H54 (cell line): ENCODE measurements around the gene CBX6.

Experiments
- DNase-seq: peaks from one replicate; pipeline ENCODE4 v3.0.0; 2011; ENCODE audit warnings: low spot score, mixed read lengths; ENCODE audit not compliant: insufficient read length
- FAIRE-seq: peaks from 3 replicates; lab custom pipeline; 2011; peaks lifted over from hg19 to GRCh38; lab: Jason Lieb, UNC
- POLR2A ChIP-seq: IDR thresholded peaks from 2 replicates; pipeline ENCODE4 v1.6.1; 2011; ENCODE audit warnings: low read depth, mild to moderate bottlenecking, low read length

The CBX6 gene

DNA sequence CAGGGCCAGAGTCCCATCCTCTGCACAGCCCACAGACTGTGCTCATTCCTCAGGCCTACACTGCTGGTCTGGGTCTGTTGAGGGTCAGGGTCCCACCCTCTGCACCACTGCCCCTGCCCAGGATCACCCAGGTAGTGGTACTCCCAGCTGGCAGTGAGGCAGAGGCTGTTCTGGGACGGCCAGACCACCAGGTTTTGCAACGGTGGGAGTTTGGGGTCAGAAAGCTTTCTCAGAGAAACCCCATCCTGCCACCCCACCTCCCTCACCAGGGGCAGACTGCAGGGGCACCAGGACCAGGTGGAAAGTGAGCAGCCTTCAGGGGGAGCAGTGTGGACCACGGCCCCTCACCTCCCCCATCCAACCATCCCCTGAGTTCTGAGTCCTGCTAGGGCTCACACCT is 39.0 kb downstream of the CBX6 start:
- TF ChIP-seq POLR2A, result no peak
- FAIRE-seq, result no peak
- DNase-seq, result no peak

DNA sequence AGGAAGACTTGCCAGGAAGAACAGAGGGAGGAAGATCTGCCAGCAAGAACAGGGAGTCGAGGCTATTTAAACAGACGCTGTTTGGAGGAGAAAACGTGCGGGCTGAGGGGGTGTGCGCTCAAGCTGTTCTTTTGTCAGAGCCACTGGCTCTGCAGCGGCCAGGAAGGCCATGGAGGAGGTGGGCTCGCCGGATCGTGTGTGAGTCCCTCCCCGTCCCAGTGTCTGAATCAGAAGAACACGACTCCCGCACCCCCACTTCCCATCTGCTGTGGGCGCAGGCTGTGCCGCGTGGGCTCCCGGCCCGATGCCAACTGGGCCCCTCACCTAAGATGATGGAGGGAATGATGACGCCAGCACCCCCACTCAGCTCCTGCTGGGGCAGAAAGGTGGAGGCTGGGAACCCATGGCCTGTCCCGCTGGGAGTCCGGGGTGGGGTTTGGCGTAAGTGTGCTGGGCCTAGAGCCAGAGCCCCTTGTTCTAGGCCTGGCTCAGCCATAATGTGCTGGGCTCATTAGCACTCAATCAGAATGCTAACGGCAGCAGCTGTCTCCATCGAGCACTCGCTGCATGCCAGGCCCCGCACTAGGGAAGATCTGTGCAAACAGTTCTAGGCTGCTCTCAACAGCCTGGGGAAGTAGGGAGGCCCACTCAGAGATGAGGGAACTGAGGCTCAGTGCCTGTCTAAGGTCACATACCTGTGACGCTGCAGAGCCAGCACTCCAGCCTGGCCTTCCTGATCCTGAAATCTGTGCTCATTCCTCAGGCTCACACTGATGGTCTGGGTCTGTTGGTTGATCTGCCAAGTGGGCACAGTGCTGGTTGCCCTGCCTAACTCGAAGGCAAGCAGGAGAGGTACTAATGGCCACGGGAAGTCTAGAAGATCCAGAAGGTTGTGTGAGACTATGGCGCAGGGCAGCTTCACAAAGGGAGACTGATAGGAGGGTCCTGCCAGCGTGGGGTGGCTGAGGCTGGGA is 39.7 kb downstream of the CBX6 start:
- no peak for FAIRE-seq
- DNase-seq, result no peak
- TF ChIP-seq POLR2A, result no peak

DNA sequence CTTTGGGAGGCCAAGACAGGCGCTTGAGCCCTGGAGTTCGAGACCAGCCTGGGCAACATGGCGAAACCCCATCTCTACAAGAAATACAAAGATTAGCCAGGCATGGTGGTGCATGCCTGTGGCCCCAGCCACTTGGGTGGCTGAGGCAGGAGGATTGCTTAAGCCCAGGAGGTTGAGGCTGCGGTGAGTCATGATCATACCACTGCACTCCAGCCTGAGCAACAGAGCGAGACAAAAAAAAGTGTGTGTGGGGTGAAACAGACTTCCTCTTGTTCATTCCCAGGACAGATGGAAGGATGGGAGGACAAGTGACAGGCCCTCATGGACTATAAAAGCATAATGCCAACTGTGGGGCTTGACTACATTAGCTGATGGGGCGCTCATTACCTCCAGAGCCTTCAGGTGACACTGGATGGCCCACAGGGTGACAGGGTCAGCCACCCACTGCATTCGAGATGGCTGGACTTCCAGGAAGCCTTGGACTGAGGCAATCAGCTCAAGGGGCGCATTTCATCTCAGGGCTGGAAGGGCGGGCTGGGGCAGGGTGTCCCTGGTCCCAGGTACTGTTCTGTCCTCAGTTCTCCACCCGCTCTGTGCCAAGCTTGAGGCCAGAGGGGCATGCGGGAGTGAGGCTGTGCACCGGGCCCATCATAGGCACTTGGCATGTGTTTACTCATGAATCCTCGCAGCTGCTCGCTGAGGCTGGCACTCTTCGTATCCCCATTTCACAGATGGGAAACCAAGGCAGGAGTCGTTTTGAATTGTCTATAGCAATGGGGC is 40.7 kb downstream of the CBX6 start:
- FAIRE-seq, result no peak
- DNase-seq, result no peak

DNA sequence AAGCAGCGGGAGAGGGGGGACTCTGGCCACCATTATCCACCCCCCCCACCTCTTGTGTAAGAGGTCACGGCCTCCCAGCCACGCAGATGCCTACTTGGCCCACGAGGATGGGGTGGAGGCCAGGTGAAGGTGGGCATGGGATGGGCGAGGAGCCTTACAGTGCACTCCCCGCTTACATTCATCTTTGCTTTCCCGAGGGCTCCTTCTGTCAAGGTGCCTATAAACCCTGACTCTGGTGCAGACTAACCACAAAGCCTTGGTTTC is 41.2 kb downstream of the CBX6 start:
- DNase-seq (no peak), FAIRE-seq (no peak)
- no peak for TF ChIP-seq POLR2A

More for the DNA sequence above, 40.7 kb downstream of the CBX6 start:
- TF ChIP-seq POLR2A, result no peak

DNA sequence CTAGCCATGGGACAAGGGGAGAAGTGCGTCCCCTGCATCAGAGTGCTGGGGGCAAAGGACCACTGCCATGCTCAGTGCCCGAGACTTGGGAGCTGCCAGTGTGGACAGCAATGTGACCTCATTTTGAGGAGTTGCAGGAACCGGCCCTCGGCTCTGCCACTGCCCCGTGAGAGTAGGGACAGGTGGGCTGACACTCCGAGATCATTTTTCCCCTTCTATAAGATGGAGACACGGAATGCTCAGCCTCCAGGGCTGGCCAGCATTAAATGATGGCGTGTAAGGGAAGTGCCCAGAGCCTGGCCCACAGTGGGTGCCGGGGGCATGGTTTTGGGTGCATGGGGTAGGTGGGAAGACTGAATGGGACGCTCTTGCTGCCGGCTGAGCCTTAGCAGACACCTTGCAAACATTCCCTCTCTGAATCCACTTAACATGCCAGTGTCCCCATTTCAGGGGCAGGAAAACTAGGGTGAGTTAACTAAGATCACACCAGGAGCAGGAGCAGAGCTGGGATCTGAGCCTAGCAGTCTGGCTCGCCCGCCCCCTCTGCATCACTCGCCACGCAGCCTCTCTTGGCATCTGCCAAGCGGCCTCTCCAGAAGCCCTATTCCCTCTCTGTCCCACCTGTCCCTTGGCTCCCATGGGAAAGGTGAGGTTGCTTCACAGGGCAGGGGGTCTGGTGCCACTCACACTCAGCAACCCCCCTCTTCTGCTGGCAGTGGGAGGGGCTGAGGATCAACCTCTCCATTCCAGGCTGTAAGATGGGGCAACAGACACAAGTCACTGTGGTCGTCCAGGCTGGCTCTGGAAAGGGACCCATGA is 41.8 kb downstream of the CBX6 start:
- FAIRE-seq (no peak), DNase-seq (no peak)
- TF ChIP-seq POLR2A, result no peak

DNA sequence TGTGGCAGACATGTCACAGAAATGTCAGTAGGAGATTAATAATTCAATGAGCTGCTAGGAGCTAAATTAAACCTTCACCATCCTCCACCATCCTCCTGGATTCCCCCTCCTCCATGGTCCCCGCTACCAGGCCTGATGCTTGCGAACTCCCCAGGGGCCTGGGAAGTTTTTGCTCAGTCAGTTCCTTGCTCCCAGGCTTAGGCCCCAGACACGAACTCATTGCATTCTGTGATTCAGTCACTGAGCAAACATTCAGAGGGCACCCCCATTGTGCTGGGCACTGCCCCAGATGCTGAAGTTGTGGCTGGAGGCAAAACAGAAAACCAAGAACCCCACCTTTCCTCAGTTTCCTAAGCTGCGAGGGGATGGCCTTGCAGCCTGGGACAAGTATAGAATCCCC is 42.5 kb downstream of the CBX6 start:
- no peak for FAIRE-seq
- no peak for TF ChIP-seq POLR2A
- no peak for DNase-seq

DNA sequence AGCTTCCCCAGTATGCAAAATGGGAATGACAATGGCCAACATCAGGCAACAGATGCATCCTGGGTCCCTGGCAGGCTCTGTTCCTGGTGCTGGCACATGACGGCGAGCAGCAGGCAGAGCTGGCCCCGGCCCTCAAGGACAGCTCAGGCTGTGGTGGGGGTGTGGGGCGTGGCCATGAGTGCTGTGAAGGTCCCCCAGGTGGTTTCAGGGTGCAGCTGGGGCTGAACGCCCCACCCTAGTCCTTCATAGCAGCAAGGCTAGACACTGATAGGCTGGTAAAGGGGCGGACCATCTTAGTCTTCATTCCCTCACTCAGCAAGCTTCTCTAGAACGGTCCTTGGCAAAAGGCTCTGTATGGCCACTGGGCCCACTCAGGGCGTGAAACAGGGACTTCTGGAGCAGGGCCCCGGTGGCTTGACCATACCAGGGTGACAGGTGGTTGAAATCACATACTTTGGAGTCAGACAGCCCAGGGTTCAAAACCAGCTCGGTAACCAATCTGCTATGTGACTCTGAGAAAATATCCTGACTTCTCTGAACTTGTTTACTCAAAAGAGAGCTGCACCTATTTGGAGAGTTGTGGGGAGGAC is 43.3 kb downstream of the CBX6 start:
- no peak for TF ChIP-seq POLR2A
- DNase-seq (no peak), FAIRE-seq (no peak)

DNA sequence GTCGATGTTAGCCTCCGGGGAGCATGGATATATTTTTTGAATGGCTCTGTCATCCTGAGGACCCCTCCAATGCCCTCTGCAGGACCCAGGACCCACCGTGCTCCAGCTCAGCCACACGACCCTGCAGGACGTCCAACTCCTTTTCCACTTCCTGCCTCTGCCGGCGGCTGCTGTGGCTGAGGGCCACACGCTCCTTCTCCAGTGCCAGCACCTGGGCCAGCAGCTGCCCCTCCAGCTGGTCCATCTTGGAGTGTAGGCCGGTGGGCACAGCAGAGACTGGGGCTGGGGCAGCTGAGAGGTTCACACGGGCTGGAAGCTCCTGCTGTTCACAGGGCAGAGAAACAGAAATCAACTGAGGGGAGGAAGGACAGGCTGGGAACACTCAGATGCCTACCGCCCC is 43.8 kb downstream of the CBX6 start:
- no peak for DNase-seq
- FAIRE-seq, result no peak
- no peak for TF ChIP-seq POLR2A

DNA sequence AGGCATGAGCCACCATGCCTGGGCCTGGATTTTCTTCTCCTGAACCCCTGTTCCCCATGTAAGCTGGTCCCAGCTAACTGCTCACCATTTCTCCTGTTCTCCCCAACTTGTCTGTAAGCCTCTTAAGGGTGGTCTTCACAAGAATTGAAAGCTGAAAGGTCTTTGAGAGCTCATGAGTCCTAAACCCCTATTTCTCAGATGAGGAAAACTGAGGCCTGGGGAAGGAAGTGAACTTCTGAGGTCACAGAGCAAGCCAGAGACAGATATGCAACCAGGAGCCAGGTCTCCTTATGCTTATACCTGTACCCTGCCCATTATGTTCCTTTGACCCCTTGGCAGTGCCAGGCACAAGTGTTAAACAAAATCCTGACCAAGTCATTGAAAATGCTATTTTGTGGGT is 44.5 kb downstream of the CBX6 start:
- FAIRE-seq (no peak), DNase-seq (no peak)
- no peak for TF ChIP-seq POLR2A

DNA sequence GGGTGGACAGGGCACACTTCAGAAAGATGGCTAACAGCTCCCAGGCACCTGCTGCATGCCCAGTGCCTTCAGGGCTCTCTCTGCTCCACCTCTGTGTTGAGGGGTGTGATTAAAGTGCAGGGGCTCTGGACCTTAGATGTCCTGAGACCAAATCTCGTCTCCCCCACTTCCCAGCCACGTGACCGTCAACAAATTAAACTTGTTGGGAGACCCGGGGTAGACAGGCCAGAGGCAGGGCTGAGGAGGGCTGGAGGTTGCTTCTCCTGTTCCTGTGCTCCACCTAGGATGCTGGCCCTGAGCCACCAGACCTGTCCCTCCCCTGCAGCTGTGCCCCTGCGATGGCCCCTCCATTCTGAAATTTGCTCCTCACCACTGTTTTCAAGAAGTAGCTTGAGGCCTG is 45.2 kb downstream of the CBX6 start:
- no peak for FAIRE-seq

DNA sequence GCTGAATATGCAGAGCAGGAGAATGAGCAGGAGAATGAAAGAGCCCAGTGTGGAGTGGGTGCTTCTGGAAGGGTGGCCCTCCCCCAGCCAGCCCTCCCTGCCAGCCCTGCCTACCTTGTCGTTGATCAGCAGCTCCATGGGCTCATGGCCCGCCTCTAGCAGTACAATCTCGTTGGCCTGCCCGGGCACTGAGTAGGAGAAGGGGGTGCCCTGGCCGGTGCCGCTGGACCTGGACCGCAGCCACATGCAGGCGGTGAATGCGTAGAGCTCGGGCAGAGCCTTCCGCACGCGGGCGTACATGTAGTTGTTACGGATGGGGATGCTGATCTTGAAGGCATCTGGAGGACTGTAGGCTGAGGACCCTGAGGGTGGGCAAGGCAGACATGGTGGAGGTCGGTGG is 45.6 kb downstream of the CBX6 start:
- no peak for TF ChIP-seq POLR2A
- FAIRE-seq (no peak), DNase-seq (no peak)

More for the DNA sequence above, 45.2 kb downstream of the CBX6 start:
- no peak for TF ChIP-seq POLR2A
- no peak for DNase-seq

DNA sequence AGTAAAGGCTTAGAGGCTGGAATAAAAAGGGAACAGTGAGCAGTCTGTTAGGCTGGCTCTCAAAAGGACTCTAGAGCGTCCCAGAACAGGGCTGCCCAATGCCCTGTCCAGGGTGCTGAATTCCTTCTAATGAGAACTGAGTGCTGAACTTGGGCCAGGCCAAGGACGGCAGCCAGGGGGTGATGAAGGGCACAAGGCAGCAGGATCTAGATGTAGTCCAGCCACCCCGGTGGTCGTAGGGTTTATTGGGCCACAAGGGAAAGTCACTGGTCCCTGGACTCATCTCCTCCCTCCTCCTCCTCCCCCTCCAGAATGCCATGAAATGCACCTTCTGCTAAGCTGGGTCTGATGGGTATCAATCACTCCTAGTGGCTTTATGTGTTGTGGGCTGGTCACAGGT is 47.4 kb downstream of the CBX6 start:
- TF ChIP-seq POLR2A, result no peak
- FAIRE-seq (no peak), DNase-seq (peak; percentile 40)

DNA sequence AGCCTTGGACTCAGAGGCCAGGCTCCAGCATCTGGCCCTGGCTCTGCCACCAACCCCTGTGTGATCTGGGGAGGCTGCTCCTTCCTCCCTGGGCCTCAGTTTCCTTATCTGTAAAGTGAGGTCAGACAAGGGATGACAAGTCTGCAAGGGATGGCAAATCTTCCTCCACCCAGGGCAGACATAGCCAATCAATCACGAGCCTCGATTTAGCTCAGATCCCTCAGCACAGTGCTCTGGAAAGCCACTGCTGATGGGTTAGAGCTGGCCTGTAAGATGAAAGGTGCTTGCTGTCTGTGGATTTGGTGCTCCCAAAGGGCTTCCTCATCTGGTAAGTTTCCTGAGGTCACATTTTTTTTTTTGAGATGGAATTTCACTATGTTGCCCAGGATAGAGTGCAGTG is 48.4 kb downstream of the CBX6 start:
- no peak for FAIRE-seq

More for the DNA sequence above, 48.4 kb downstream of the CBX6 start:
- no peak for DNase-seq
- TF ChIP-seq POLR2A, result no peak
